Endothelial cell of umbilical vein (primary cell): Measurements from ENCODE around the gene TRIP10. TPM values are rescaled to one million over a fixed set of nuclear protein-coding genes. Genes with fewer than 3 reads are reported as not detected.

ENCODE experiments used
- BruUV-seq: library from RNA; stranded (reverse); fragments of 400-500 nt; replicated peaks from 2 replicates; lab custom pipeline; 2021; lab: Mats Ljungman, UMichigan
- CTCF ChIA-PET: fragments of 300-600, 350-600 bp; sonication (Branson Sonifier 250); formaldehyde crosslinking; loops from one replicate; lab custom pipeline; 2021; ENCODE audit warnings: antibody characterized with exemption, inconsistent platforms; lab: Charles Lee
- POLR2A ChIA-PET: fragments of 300-600, 350-600 bp; sonication (Branson Sonifier 250); formaldehyde crosslinking; loops from one replicate; lab custom pipeline; 2021; ENCODE audit warnings: antibody characterized with exemption, inconsistent platforms; lab: Charles Lee
- DNase-seq: peaks from one replicate; pipeline ENCODE4 v3.0.0-alpha.2; 2011; ENCODE audit warnings: low read depth, low spot score
- FAIRE-seq: peaks from 2 replicates; lab custom pipeline; 2011; peaks lifted over from hg19 to GRCh38; lab: Jason Lieb, UNC
- H2AFZ ChIP-seq: 2 replicates; pipeline ENCODE4 v1.6.0; 2012; ENCODE audit warnings: low read depth, low read length, control low read depth, inconsistent platforms
- H3K27ac ChIP-seq: 2 replicates; pipeline ENCODE4 v1.5.1; 2011; ENCODE audit warnings: low read depth, mild to moderate bottlenecking, control low read depth, low read length, moderate library complexity; ENCODE audit not compliant: insufficient read depth
- H3K27me3 ChIP-seq, 2 experiments: 2 replicates each; pipeline versions ENCODE4 v1.6.0 to v1.6.1; 2011; ENCODE audit warnings: low read length in 2 of 2, mixed read lengths in 1 of 2; ENCODE audit not compliant: control insufficient read depth in 2 of 2, insufficient read depth in 2 of 2
- H3K36me3 ChIP-seq, 2 experiments: 2 replicates in 1 of 2; 3 replicates in 1 of 2; pipeline ENCODE4 v1.5.1; 2011; ENCODE audit warnings: low read length in 2 of 2, mild to moderate bottlenecking in 1 of 2, moderate library complexity in 1 of 2; ENCODE audit not compliant: control insufficient read depth in 2 of 2, insufficient read depth in 2 of 2; ENCODE audit errors: extremely low read depth in 1 of 2
- H3K4me1 ChIP-seq: 3 replicates; pipeline ENCODE4 v1.5.1; 2011; ENCODE audit warnings: mild to moderate bottlenecking, low read length; ENCODE audit not compliant: control insufficient read depth, insufficient read depth; ENCODE audit errors: extremely low read depth
- H3K4me2 ChIP-seq: 2 replicates; pipeline ENCODE4 v1.6.1; 2011; ENCODE audit warnings: low read length, control low read depth, mixed read lengths; ENCODE audit not compliant: insufficient read depth
- H3K4me3 ChIP-seq, 3 experiments: fragments of 200-600 bp in 1 of 3; sonication (generic), shearing (Covaris generic) in 1 of 3; replicated peaks in 1 of 3; 2 replicates each; pipeline ENCODE4 v1.5.1; 2011 to 2016; ENCODE audit warnings: control low read depth in 3 of 3, low read length in 3 of 3, mild to moderate bottlenecking in 2 of 3, inconsistent platforms in 1 of 3, low read depth in 1 of 3, moderate library complexity in 1 of 3; ENCODE audit not compliant: insufficient read depth in 1 of 3
- H3K79me2 ChIP-seq: 2 replicates; pipeline ENCODE4 v1.6.0; 2012; ENCODE audit warnings: low read length, inconsistent platforms; ENCODE audit not compliant: control insufficient read depth, insufficient read depth
- H3K9ac ChIP-seq: replicated peaks from 2 replicates; pipeline ENCODE3; 2011; ENCODE audit warnings: low read length, control low read depth; ENCODE audit not compliant: insufficient read depth; ENCODE audit errors: extremely low read depth
- H3K9me1 ChIP-seq: replicated peaks from 3 replicates; pipeline ENCODE4 v1.6.0; 2011; ENCODE audit warnings: mild to moderate bottlenecking, low read length; ENCODE audit not compliant: control insufficient read depth, insufficient read depth; ENCODE audit errors: extremely low read depth
- H3K9me3 ChIP-seq: replicated peaks from 2 replicates; pipeline ENCODE4 v1.5.1; 2012; ENCODE audit warnings: low read length, inconsistent platforms; ENCODE audit not compliant: control insufficient read depth, insufficient read depth
- H4K20me1 ChIP-seq: replicated peaks from 2 replicates; pipeline ENCODE3; 2011; ENCODE audit warnings: mild to moderate bottlenecking, low read length; ENCODE audit not compliant: control insufficient read depth, insufficient read depth; ENCODE audit errors: extremely low read depth
- CTCF ChIP-seq, 2 donors: IDR thresholded peaks; 1 replicate in 1 of 2; 2 replicates in 1 of 2; pipeline ENCODE4 v1.5.1; 2011; ENCODE audit warnings: low read length in 2 of 2, mild to moderate bottlenecking in 2 of 2, moderate library complexity in 2 of 2, control low read depth in 1 of 2, inconsistent platforms in 1 of 2, low read depth in 1 of 2; ENCODE audit not compliant: insufficient read depth in 1 of 2; ENCODE audit errors: extremely low read depth in 1 of 2
- EZH2 ChIP-seq: IDR thresholded peaks from 2 replicates; pipeline ENCODE4 v1.6.1; 2012; ENCODE audit warnings: borderline replicate concordance, low read depth, mild to moderate bottlenecking, moderate library complexity, low read length, inconsistent platforms; ENCODE audit not compliant: severe bottlenecking
- FOS ChIP-seq: IDR thresholded peaks from 2 replicates; pipeline ENCODE4 v1.6.1; 2011; ENCODE audit warnings: mild to moderate bottlenecking, low read length, moderate library complexity, borderline replicate concordance; ENCODE audit not compliant: insufficient read depth
- GATA2 ChIP-seq: IDR thresholded peaks from 2 replicates; pipeline ENCODE4 v1.7.0; 2011; ENCODE audit warnings: low read depth, mild to moderate bottlenecking, moderate library complexity, mixed read lengths, low read length; ENCODE audit not compliant: insufficient read length, insufficient read depth
- JUN ChIP-seq: IDR thresholded peaks from 2 replicates; pipeline ENCODE4 v1.6.1; 2011; ENCODE audit warnings: borderline replicate concordance, low read depth; ENCODE audit not compliant: insufficient read length, insufficient read depth
- MAX ChIP-seq: IDR thresholded peaks from 2 replicates; pipeline ENCODE4 v1.6.1; 2011; ENCODE audit not compliant: insufficient read depth, insufficient read length
- MYC ChIP-seq: IDR thresholded peaks from one replicate; pipeline ENCODE4 v1.6.1; 2011; ENCODE audit warnings: mild to moderate bottlenecking, low read depth, low read length
- POLR2A ChIP-seq: IDR thresholded peaks from 2 replicates; pipeline ENCODE4 v1.6.1; 2012; ENCODE audit warnings: low read depth, mild to moderate bottlenecking, control low read depth, low read length
- POLR2AphosphoS5 ChIP-seq: IDR thresholded peaks from 2 replicates; pipeline ENCODE4 v1.6.1; 2012; ENCODE audit warnings: low read depth, mild to moderate bottlenecking, control low read depth, low read length, moderate library complexity; ENCODE audit not compliant: insufficient read depth
- dilution Hi-C: fragments of 300-500 bp; cut with MboI; formaldehyde crosslinking; loops from one replicate; pipeline ENCODE4 v1.15.0; 2019; ENCODE audit warnings: low sequenced_read_pairs; ENCODE audit not compliant: extremely low pct_ligation_motif_present
- intact Hi-C: fragments of 100-400 bp; cut with micrococcal nuclease; formaldehyde crosslinking; loops from one replicate; pipeline ENCODE4 v1.10.0; 2022
- polyA plus RNA-seq, 4 experiments: library from polyadenylated mRNA; depleted of rRNA in 3 of 4; stranded (reverse) in 3 of 4; unstranded in 1 of 4; fragments of >200 nt; gene quantifications; 2 replicates each; pipeline versions ENCODE4 v1.2.1 to v1.2.3, GENCODE V29; 2011 to 2012; ENCODE audit warnings: missing spikeins in 1 of 4
- total RNA-seq: library from RNA; stranded (reverse); gene quantifications from 2 replicates; pipeline ENCODE4 v1.2.3, GENCODE V29; 2021

The TRIP10 gene
- total and polyA plus RNA-seq, 2 donors (not counting 3 experiments of a cell fraction or from before 2014, with no cell fraction given): 28.4 to 69.3 TPM

GRCh38 chr19:6754136-6754535 lies 14.7 kb downstream of the TRIP10 start:
- Histone ChIP-seq H4K20me1 (no peaks in the 10 kb centered on the region), H3K9me1 (no peaks in the 10 kb centered on the region), H3K79me2 (no peaks in the 10 kb centered on the region), H3K4me2 (no peak overlapping the region), H3K27me3 (no peaks in the 10 kb centered on the region), H3K9me3 (no peaks in the 10 kb centered on the region), H3K27ac (no peak overlapping the region), H3K4me1 (peaks cover 8% of the 10 kb centered on the region), H3K36me3 (peaks cover 3 to 8% of the 10 kb centered on the region in 2 experiments), H3K4me3 (no peak overlapping the region), H3K9ac (no peak overlapping the region), H2AFZ (no peak overlapping the region)
- no peak for TF ChIP-seq POLR2AphosphoS5
- no peak for TF ChIP-seq JUN
- TF ChIP-seq MAX: no peak
- no peak for TF ChIP-seq GATA2
- no peak for TF ChIP-seq POLR2A
- no peak for TF ChIP-seq MYC
- no peak for TF ChIP-seq CTCF (IDR thresholded peaks at IDR 0.05; ENCODE audit: extremely low read depth in 1 of 2, insufficient read depth in 1 of 2, low read depth in 1 of 2, low read length in 2 of 2)
- no peak for TF ChIP-seq EZH2
- TF ChIP-seq FOS: no peak
- POLR2A ChIA-PET: no interaction called here
- dilution Hi-C loops (no loop called here), intact Hi-C loops (no loop called here)
- FAIRE-seq (no peak), DNase-seq (no peak)
- CTCF ChIA-PET: interaction anchor here (0.6 to 1.3 kb wide), 3 partner anchors 18 to 109 kb away, joined by 3 to 5 read pairs (median 3); no protein-coding TSS in a partner anchor
- BruUV-seq: no TSS peak
